GM12873 (cell line): ENCODE data around the gene ZPBP.

Source experiments
- CTCF ChIP-seq: IDR thresholded peaks from 2 replicates; pipeline ENCODE4 v1.5.1; 2012; ENCODE audit warnings: low read depth, mild to moderate bottlenecking, moderate library complexity, low read length, control low read depth; ENCODE audit not compliant: insufficient read depth; ENCODE audit errors: missing control alignments

The ZPBP gene

GRCh38 chr7:50073093-50073492 is 20.0 kb downstream of the ZPBP start:
- no peak for TF ChIP-seq CTCF

GRCh38 chr7:50069613-50070012 is 23.4 kb downstream of the ZPBP start:
- no peak for TF ChIP-seq CTCF

GRCh38 chr7:50068850-50069551 is 24.0 kb downstream of the ZPBP start:
- no peak for TF ChIP-seq CTCF

- peak; percentile 40 for TF ChIP-seq CTCF
Measured at GRCh38 chr7:50068026-50068425, 25.0 kb downstream of the ZPBP start.

- TF ChIP-seq CTCF: no peak
Measured at GRCh38 chr7:50062951-50063350, 30.1 kb downstream of the ZPBP start.

GRCh38 chr7:50056131-50056530 is 36.9 kb downstream of the ZPBP start:
- no peak for TF ChIP-seq CTCF

- no peak for TF ChIP-seq CTCF
Measured at GRCh38 chr7:50047716-50048115, 45.3 kb downstream of the ZPBP start.
